ENCODE results near the gene RNF215. TPM values are rescaled to one million over a fixed set of nuclear protein-coding genes. Genes with fewer than 3 reads are reported as not detected.

Gene RNF215
- total and polyA plus RNA-seq, 2 of the 13 experiments (the other 11 are each of a cell fraction or from before 2014, with no cell fraction given): 5.3 to 6.1 TPM

GRCh38 chr22:30425616-30426387, 38.6 kb upstream of the RNF215 start, which contains the start of gene MTFP1 (continued):
- TF ChIP-seq KMT2A (CRISPR knock-in tag; IDR thresholded peaks at IDR 0.05): peak; percentile 40; the same call in 1 of the 2 replicates
- TF ChIP-seq TBX2 (CRISPR knock-in tag; IDR thresholded peaks at IDR 0.05; ENCODE audit: borderline replicate concordance): peak; percentile 44; the same call in 1 of the 2 replicates
- no peak for TF ChIP-seq MTA3 (CRISPR knock-in tag; IDR thresholded peaks at IDR 0.05)
- TF ChIP-seq ZNF839 (CRISPR knock-in tag; IDR thresholded peaks at IDR 0.05; ENCODE audit: borderline replicate concordance): 0 out of 2 replicates have a peak, but pooled peaks have one; percentile 6
- TF ChIP-seq KLF12 (CRISPR knock-in tag; IDR thresholded peaks at IDR 0.05; ENCODE audit: borderline replicate concordance): no peak
- TF ChIP-seq, protein P1, sequence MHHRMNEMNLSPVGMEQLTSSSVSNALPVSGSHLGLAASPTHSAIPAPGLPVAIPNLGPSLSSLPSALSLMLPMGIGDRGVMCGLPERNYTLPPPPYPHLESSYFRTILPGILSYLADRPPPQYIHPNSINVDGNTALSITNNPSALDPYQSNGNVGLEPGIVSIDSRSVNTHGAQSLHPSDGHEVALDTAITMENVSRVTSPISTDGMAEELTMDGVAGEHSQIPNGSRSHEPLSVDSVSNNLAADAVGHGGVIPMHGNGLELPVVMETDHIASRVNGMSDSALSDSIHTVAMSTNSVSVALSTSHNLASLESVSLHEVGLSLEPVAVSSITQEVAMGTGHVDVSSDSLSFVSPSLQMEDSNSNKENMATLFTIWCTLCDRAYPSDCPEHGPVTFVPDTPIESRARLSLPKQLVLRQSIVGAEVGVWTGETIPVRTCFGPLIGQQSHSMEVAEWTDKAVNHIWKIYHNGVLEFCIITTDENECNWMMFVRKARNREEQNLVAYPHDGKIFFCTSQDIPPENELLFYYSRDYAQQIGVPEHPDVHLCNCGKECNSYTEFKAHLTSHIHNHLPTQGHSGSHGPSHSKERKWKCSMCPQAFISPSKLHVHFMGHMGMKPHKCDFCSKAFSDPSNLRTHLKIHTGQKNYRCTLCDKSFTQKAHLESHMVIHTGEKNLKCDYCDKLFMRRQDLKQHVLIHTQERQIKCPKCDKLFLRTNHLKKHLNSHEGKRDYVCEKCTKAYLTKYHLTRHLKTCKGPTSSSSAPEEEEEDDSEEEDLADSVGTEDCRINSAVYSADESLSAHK (CRISPR knock-in tag; IDR thresholded peaks at IDR 0.05; ENCODE audit: borderline replicate concordance): no peak
- peak; percentile 68 for TF ChIP-seq KAT8 (CRISPR knock-in tag; IDR thresholded peaks at IDR 0.05)
- no peak for TF ChIP-seq ZBTB20 (CRISPR knock-in tag; IDR thresholded peaks at IDR 0.05; ENCODE audit: borderline replicate concordance, low read depth)
- TF ChIP-seq SIX4 (CRISPR knock-in tag; IDR thresholded peaks at IDR 0.05): no peak
- no peak for TF ChIP-seq GRHL1 (CRISPR knock-in tag; conservative IDR thresholded peaks at IDR 0.05)
- 0 out of 2 replicates have a peak, but pooled peaks have one; percentile 29 for TF ChIP-seq ZNF761 (CRISPR knock-in tag; conservative IDR thresholded peaks at IDR 0.05)
- TF ChIP-seq KLF16 (CRISPR knock-in tag; IDR thresholded peaks at IDR 0.05): peak in 1 of 2 experiments; percentile 52; a peak in 1 of 4 replicates
- peak; percentile 64 for TF ChIP-seq GMEB1 (CRISPR knock-in tag; IDR thresholded peaks at IDR 0.05; ENCODE audit: borderline replicate concordance)
- 0 out of 2 replicates have a peak, but pooled peaks have one; percentile 23 for TF ChIP-seq ZBTB44 (CRISPR knock-in tag; IDR thresholded peaks at IDR 0.05)
- no peak for TF ChIP-seq NFYB (CRISPR knock-in tag; IDR thresholded peaks at IDR 0.05)
- TF ChIP-seq HOXA3 (CRISPR knock-in tag; IDR thresholded peaks at IDR 0.05): peak; percentile 61; the same call in 1 of the 2 replicates
- TF ChIP-seq MTF2 (CRISPR knock-in tag; IDR thresholded peaks at IDR 0.05; ENCODE audit: borderline replicate concordance): 0 out of 2 replicates have a peak, but pooled peaks have one; percentile 17
- TF ChIP-seq TCF7 (IDR thresholded peaks at IDR 0.05; ENCODE audit: low read depth): no peak
- 0 out of 2 replicates have a peak, but pooled peaks have one; percentile 23 for TF ChIP-seq HNRNPL (IDR thresholded peaks at IDR 0.05; ENCODE audit: low read depth, low read length)
- TF ChIP-seq, protein P2, sequence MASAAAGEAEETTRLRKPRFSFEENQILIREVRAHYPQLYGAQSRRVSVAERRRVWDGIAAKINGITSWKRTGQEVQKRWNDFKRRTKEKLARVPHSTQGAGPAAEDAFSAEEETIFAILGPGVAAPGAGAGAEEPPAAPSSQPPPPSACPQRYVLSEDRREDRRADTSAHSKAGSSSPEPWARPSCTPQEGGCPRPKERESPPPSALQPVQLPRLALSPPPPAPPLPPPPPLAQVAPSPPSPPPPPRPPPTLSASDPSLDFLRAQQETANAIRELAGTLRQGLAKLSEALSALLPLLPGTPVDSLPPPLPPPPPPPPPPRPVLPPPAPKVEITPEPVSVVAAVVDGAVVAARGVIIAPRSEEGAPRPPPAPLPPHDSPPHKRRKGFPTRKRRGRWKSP (CRISPR knock-in tag; IDR thresholded peaks at IDR 0.05): peak; percentile 69; the same call in 1 of the 2 replicates
